GM18517 (cell line): ENCODE data around the gene GRID1.

Source experiments
- ATAC-seq: cut with Tn5 transposase; IDR thresholded peaks from one replicate; pipeline ENCODE4 v1.9.1; 2021; ENCODE audit warnings: mild to moderate bottlenecking, moderate library complexity; ENCODE audit not compliant: unreplicated experiment

Gene GRID1

DNA sequence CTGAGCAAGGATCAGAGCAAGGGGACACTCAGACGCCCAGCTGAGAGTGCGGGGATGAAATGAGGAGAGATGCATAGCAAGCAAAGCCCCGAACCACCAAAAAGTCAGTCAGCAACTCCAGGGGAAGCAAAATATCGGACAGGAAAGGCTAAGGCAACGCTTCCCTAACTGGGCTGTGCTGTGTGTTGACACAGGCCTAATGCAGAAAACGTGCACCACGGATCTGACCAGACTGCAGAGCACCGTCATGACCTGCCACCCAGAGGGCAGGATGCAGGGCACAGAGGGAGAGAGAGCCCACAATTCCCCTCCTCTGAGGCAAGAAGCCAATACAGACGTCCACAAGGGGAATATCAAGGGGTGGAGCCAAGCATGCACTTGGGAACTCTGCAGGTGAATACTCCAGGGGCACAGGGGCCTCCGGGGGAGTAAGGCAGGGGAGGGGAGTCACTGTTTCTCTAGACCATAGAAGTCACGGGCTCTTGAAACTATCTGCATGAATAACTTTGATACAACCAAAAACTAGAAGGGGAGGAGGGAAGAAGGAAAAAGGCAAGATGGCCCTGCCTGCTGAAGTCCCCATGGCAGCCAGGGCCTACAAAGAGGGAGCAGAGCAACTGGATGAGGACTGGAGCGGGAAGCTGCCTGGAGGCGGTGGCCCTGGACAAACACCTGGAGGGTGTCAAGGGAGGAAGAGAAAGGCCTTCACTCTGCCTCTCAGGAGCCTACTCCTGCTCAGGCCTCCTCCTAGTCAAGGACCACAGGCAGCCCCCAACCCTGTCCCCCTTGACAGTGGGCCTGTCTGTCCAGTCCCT, 26.2 kb downstream of the GRID1 start:
- no peak for ATAC-seq

DNA sequence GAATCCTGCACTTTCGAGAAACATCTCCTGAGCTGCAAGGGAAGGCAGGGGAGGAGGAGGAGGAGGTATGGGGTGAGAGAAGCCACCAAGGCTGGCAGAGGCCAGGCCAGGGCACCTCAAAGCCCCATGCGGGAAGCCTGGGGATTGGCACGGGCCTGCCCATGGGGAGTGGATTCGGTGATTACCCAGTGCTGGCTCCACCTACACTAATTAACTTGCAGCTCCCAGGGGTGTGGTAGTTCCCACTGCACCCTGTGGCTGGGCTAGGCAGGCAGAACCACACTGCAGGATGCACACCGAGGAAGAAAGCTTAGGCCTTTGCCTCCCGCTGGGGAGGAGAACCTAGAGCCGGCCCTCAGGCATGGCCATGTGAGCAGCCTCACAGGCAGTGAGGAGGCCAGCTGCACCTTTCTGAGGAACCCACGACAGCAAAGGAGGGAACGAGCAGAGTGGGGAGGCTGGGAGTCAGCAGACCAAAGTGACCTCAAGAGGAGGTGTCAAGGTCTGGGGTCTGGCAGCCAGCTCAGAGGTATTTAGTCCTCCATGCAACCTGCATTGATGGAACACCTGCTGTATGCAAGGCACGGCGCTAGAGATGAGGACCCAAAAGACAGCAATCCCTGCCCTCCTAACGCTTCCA, 27.2 kb downstream of the GRID1 start:
- no peak for ATAC-seq

DNA sequence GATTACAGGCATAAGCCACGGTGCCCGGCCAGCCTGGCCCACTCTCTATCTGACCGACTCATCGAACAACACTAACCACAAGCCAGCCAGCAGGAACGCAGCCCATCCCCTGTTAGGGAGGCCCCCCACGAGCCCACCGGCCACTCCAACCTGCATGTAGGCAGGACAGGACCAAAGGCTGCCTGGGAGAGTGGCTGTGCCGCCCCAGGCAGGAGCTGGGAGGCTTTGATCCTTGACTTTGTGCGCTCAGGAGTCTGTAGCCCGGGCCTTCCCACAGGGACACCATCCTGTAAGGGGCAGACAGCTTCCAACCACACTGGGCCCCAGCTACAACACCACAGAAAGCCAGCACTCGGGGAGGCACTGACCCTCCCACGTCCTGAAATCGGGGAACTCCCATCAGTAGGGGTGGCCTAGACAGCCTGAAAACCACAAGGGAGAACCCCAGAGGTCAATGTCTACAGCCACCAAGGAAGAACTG, 29.4 kb downstream of the GRID1 start:
- ATAC-seq, result peak; percentile 60

DNA sequence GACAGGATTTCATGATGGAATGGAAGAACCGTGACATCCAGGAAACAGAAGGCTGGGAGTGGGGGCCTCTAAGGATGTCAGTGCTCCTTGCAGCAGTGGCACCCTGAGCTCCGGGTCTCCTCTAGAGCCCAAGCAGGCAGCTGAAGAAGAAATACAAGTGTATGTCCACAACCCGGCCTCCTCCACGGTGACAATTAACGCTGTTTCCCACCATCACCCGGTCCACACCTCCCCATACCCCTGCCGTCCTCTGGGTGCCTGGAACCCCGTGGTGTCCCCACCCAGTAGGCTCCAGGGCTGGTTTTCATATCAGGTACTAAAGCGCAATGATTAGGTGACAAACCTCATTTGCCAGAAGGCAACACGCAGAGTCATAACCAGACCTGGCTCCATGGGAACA, 30.3 kb downstream of the GRID1 start:
- no peak for ATAC-seq

DNA sequence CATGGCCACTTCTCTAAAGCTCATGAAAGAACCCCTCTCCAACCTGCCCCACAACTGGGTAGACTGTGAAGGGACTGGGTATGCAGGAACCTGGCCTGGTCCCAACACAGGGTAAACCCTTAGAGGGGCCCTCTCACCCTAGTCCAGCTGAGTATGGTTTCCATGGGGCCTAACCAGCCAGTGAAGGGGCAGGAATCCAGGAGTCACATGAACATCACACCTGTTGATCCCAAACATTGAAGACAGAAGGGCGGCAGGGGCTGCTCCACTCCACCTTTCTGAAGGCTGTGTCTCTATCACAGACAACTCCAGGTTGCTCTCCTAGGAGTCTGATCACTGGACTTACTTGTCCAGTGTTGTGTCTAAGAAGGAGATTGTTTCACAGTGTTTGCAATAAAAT, 30.8 kb downstream of the GRID1 start:
- no peak for ATAC-seq

DNA sequence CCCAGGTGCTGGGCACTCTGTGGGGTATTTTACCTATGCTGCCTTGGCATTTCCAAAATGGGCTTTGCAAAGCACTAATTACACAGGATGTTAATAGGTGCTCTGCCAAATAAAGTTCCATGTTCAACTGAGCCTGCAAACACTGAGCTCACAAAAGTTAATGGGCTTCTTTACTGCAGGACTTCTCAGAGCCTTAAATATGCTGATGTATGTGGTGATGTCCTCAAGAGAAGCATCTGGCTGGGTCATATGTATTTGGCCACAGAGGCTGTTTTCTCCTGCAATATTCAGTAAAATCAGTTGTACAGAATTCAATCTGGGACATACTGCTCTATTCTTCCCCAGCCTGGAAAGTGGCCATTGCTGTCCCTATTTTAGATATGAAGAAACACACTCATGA, 31.3 kb downstream of the GRID1 start:
- no peak for ATAC-seq

DNA sequence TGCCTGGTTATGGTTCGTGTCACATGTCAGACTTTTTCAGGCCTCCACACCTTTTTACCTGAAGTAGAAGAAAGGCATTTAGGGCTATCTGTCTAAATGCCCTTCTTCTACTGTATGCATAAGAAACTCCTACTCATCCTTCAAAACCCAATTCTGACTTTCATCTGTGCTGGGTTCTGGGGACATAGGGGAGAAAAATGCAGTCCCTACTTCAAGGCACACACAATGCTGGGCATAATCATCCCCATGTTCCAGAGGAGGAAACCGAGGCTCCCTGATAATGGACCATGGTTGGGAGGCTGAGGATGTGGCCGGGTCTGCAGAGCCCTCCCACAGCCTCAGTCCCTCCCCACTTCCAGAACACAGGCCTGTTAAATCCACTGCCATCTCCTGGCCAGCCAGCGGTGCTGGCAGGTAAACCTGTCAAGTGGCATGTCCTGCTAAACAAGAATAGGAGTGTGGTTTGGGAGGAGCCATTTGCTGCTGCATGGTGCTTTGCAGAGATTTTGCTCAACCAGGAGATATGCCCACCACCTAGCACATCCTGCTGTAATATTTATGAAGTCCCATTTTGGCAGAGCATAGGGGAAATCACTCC, 32.0 kb downstream of the GRID1 start:
- no peak for ATAC-seq

DNA sequence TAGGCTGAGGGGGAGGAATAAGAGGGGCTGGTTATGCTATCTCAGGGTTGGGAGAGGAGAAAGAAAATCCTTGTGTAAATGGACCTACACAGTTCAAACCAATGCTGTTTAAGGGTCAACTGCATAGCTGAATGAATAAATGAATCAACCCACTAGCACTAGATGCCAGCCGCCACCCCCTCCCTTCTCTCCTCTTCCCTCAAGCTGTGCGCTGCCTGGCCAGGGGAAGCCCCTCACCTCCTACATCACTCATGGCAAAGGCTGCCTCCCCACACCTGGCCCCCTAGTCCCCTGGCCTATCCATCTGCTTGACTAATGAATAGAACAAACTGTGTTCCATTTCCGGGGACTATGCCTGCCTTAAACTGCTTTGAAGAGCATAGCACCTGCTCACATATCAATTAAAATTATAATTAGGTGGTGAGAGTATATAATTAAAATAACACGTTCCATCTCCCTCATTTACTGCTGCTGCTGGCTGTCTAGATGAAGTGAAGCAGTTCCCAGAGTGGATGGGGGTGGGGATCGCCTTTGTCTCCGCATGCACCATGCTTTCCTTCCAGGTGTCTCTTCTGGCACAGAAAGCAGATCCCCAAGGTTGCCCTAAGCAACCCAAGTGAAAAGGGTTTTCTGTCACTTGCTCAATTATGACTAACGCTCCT, 32.6 kb downstream of the GRID1 start:
- ATAC-seq, result no peak

DNA sequence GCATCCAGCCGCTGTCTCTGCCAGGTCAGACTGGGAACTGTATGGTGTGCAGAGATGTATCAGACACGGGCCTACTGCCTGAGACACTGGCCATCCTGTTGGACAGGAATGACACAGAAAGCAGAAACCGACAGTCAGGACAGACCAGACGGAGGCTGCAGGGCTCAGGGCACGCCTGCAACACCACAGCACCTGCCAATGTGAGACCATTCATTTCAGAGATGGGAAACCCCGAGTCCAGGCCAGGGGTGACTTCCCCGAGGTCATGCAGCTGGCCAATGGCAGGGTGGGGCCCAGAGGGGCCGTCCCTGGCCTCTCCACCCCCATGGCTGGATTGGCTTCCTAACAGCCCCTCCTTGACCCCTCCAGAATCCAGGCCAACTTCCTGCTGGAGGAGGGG, 34.7 kb downstream of the GRID1 start:
- no peak for ATAC-seq

DNA sequence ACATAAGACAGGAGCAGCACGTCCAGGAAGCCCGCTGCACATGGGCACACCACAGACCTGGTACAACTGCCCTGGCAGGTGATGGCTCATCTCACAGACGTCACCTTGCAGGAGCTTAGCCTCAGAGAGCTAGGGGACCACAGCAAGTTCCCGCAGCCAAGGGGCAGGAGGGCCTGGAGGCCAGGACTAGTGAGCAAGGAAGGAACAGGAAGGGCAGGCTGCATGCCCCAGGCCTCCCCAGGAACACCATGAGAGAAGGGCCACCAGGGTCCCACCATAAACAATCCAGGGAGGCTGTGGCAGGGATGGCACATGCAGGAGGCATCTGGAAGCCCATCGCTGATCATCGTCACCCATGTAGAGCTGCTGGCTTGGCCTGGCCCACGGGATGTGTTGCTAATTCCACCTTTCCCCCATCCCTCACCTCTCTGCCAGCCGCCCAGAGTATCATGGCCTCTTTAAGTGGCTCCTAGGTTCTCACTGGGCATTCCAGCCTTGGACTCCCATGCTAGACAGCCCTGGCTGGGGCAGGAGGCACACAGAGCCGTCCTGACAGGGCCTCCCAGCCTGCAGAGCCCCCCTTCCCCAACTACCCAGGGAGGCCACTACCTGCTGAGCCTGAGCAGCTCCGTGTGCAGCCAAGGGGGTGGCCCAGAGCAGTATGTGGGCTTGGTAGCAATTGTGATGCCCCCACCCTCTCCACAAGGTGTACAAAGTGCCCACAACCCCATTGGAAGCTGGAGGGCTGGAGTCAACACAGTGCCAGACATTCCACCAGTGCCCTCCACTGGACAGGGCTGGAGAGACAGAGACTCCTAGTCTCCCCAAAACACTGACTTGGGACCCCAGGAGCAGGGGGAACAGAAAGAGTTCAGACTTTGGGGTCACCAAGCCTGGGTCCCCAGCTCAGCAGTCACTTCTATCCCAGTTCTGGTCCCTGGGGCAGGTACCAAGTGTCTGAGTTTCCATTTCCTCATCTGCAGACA, 35.5 kb downstream of the GRID1 start:
- no peak for ATAC-seq

DNA sequence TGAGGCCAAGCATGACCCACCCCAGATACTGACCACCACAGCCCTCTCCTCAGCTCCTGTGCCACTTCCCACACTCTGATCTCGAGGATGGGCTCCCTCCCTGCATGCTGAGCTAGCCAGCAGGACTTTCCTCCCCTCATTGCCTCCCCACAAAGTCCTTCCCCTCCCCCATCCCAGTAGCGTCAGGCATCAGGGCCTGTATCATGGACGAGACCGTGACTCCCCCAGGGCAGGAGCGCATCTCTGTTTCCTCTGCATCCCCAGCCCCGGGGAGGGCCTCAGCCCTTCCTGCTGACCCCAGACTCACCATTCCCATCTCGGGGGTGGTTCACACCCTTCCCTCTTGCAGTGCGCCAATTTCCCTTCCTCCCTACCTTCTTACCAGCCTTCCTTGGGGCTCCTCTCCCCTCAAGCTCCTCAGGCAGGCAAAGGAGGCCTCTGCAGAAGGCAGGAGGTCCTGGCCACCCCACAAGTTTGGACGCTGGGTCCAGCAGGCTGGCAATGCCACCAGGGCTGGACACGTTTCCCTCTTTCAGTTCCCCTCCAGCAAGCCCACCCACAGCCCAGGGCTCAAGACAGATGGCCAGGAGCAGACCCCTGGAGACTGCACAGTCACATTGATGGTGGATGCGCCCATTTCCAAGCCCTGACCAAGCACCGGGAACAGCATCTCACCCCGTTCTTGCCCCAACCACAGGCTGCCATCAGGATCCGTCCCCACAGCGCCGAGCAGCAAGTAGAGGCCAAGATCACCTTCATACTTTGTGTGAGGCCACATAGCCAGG, 36.5 kb downstream of the GRID1 start:
- no peak for ATAC-seq

DNA sequence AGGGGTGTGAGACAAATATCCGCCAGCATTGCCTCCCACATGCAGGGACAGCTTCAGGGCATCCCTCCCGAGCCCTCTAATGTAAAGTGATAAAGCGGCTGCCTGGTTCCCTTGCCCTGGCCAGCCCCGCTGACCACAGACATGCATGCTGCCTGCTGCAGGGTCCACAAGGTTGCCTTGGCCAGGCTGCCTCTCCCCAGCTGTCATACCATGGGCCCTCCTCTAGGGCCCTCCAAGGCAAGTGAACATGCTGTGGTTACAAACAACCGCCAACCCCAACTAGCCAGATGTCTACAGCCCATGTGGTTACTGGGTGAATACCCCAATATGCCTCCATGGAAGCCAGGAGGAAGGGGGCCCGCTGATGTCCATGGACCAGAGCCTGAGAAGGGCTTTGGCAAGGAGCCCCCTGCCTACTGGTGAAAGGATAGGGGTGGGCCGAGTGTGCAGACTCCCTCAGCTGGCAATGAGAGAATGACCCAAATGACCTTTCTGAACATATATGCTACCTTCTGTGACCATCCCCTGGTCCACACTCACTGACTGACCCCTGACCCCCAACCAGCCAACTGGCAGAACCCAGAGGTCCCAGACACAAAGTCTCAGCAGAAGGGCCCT, 37.4 kb downstream of the GRID1 start:
- ATAC-seq, result no peak

DNA sequence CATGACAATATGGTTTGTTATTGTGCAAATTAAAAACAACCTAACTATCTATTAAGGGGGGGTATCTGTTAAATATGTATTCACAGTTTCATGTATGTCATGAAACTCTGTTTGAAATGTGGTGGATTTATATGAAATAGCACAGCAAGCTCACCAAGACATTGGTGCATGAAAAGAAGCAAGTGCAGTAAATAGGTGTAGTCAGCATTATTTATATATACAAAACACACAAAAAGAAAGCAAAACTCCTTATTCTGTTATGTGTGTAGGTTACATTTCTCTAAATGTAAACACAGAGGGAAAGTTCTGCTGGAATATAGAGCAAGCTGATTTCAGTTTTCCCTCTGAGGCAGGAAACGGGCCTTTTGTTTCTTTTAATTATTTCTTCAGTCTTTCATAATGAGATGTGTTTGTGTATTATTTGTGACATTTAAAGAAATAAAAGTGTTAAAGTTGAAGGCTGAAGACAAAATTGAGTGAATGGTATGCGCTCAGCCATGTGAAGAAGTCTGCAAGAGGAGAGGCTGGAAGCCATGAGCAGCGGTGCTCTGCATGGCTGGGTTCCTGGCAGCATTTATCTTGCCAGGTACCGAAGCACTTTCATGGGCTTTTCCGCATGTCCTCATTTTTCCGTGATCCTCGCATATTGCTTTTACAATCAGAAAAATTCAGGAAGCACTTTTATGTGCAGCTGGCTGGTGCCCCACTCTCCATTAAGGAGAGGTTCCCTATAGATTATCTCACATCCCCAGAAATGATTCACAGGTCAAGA, 38.5 kb downstream of the GRID1 start:
- no peak for ATAC-seq

DNA sequence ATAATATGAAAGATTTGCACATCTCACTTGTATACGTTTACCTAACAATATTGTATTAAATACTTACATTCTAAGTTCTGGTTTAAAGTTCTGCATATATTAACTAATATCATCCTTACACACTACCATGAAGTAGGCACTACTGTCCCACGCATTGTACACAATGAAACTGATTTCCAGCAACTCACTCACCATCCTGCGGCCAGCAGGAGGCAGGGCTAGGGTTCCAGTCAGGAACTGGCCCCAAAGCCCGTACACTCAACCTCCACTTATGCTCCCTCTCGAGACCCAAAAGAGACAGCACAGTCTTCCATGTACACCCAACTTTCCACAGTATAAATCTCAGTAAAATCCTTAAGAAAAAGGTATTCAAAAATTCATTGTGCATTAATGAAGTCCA, 41.4 kb downstream of the GRID1 start:
- no peak for ATAC-seq

DNA sequence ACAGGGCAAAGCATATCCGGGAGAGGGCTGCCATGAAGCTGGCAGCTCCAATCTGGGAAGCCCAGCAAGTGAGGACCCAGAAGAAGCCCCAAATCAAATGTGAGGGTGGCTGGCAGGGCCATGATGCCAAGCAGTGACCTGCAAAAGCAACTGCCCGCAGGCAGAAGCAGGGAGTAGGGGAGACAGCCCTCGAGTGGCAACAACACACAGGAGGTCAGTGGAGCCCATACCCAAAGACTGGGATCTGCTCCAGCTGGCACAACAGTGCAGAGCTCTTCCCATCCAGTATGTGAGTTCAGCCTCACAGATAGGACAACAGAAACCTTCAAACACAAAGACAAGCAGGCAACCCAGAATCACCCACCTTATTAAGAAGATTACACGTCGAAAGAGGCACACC, 45.0 kb downstream of the GRID1 start:
- no peak for ATAC-seq

DNA sequence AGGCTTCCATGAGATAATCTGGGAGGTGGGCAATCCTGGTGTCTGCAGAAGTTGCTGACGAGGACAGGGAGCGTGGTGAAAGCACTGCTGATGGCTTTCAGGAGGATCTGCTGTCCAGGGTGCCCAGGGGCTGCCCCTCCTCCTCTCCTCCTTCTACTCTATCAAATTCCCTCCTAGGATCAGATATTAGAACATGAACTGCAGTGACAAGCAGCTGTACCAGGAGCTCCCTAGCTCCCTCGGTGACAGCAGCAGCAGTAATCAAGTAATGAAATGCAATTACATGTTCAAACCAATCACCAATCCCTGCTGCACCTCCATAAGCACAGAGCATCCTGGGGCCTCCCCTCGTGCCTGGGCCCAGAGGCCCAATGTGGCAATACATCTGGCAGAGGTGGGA, 46.9 kb downstream of the GRID1 start:
- no peak for ATAC-seq

DNA sequence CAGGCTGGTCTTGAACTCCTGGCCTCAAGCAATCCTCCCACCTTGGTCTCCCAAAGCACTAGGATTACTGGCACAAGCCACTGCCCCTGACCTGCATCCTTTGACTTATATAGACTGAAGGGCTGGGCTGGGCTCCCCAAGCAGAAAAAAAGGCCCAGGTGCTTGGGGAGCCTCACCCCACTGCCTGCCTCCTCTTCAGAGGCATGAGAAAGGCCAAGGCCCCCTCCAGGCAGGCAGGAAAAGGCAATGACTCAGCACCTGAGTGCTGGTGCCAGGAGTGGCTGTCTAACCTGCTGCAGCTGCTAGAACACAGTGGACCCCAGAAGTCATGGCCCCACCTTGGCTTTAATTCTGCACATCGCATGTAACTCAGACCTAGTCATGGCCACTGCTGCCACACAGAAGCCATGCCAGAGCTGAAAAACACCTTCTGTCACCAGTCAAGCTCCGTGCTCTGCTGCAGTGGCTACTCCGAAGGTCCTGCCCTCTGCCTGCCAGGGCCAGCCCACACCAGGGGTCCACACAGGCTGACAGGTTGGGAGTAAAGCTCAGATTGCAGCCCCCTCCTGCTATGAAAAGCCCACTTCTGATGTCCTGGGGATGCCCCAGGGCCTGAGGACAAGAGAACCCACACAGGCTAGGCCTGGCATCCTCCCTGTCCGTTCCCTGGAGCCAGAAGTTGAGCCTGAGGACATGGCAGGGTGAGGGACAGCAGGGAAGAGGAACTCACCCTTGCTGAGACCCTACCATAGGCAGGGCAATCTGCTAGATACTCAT, 48.5 kb downstream of the GRID1 start:
- ATAC-seq, result no peak

DNA sequence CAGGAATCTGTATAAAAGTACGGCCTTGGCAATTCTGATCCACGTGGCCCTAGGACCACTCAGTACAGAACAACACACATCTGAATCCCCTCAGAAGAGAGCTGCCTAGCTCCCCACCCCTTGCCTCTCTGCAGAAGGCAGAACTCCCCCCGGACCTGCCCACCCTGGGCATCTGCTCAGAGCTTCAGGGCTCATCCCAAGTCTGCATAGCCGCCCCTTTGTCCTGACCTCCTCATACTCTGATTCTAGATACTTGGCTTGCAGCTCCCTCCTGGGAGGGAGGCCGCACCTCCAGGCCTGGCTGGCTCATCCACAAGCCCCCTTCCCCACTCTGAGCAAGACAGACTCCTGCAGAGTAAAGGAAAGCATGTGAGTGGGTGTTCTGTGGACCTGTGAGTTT, 49.6 kb downstream of the GRID1 start:
- ATAC-seq, result no peak
